ENCODE results near the gene PSPC1.
"Not testable (repeated sequence)": the region's sequence is repeated elsewhere in the genome, so short reads cannot be mapped to it uniquely, and the experiment has no call there.

Gene PSPC1, protein sequence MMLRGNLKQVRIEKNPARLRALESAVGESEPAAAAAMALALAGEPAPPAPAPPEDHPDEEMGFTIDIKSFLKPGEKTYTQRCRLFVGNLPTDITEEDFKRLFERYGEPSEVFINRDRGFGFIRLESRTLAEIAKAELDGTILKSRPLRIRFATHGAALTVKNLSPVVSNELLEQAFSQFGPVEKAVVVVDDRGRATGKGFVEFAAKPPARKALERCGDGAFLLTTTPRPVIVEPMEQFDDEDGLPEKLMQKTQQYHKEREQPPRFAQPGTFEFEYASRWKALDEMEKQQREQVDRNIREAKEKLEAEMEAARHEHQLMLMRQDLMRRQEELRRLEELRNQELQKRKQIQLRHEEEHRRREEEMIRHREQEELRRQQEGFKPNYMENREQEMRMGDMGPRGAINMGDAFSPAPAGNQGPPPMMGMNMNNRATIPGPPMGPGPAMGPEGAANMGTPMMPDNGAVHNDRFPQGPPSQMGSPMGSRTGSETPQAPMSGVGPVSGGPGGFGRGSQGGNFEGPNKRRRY

DNA sequence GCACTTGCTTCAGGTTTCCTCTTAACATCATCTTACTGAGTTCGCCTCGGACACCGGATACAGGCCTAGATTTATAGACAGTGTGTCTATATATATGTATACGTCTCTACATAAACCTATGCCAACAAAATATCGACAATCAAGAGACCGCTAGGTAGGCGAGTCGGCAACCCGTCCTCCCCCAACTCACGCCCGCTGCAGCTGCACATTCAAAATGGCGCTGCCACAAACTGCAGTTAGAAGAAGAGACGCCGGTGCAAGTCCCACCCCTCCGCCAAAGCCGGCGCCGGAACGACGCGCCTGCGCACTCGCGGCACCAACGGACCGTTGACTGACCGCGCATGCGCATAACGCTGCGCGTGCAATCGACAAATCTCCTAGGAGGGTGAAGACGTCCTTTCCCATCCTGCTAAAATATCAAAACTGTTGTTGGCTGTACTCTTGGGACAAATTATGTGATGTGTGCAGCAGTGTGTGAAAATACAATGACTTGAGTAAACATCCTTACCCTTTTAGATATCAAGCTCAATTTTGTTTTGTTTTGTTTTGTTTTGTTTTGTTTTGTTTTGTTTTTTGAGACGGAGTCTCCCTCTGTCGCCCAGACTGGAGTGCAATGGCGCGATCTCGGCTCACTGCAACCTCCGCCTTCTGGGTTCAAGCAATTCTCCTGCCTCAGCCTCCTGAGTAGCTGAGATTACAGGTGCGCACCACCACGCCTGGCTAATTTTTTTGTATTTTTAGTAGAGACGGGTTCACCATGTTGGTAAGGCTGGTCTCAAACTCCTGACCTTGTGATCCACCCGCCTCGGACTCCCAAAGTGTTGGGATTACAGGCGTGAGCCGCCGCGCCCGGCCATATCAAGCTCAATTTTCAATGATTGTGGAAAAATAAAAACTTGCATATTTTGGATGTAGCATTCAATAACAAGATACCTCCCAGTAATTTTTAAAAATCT lies at the start of gene PSPC1:
Gene PSPC1, minus strand, starts transcription at position 219 of the 956 bp plus-strand sequence. Its CDS starts 188 bp downstream, at position 31.
- DNase-seq, result peak; percentile 99

DNA sequence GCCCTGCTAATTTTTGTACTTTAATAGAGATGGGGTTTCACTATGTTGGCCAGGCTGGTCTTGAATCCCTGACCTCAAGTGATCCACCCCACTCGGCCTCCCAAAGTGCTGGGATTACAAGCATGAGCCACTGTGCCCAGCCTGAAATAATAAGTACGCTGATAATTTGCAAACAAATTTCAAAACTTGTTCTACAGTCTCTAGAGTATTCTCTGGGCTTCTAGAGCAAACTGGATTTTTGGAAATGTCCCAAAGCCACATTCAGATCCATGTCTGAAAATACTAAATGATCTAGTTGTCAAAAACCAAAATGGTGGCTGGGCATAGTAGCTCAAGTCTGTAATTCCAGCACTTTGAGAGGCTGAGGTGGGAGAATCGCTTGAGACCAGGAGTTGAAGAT lies 39.9 kb upstream of the PSPC1 start:
- DNase-seq, result no peak

DNA sequence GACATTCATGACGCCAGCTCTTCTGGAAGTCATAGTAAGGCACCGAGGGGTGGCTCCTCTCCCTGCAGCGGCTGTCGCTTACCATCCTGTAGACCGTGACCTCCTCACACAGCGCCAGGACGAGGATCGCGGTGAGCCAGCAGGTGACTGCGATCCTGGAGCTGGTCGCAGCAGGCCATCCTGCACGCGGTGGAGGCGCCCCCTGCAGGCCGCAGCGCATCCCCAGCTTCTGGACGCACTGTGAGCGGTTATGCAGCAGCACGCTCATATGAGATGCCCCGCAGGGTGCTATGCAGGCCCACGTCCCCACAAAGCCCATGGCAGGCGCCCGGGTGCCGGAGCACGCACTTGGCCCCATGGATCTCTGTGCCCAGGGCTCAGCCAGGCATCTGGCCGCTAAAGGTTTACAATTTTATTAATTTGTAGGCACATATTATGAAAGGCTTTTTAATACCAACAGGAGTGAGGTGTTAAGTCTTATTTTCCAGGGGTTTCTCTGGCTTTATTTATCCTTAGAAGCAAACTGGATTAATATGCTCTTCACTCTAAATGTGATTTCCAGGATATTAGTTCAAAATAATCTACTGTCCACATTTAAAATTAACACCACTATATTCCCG lies 35.6 kb upstream of the PSPC1 start:
- DNase-seq, result peak; percentile 38

DNA sequence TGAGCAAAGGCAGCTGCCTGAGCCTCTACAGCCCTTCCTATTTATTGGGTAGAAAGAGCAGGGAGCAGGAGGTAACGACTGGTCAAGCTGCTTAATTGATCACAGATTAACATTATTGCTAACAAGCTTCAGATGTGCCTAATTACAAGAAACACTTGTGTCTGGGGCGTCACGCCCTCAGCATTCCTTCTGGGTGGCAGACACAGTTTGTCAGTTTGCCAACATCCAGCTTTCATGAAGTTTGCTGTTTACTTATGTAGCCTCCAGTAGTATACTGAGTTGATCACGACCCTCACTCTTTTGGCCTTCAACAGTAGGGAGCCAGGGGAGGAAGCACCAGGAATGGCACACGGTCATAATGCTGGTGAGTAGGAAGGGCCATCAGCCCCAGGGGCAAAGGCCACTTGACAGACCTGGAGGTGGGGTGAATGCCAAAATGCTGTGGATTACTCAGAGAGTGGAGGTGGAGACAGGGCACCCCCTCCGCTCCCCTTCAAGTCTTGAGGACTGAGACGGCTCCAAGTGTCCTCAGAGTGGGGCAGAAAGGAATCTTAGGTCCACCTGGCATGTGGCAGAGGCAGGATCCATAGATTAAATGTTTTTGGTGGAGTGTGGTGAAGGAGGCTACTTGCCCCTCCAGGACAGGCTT lies 34.9 kb upstream of the PSPC1 start:
- no peak for DNase-seq

DNA sequence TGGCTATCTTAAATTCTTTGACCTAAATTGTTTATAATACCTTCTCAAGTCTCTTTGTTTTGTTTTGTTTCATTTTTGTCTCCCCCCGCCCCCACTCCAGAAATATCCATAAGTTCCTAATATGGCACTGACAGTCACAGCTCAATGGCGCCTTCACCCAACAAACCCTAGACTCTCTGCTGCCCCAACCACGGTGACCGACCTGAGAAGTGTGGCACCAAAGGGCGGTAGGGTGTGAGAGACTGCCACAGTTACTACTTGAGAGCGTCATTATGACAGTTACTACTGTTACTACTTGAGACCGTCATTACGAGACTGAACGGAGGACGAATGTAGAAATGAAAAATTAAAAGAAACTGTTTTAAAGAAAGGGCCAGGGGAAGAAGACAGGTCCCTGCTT lies 34.4 kb upstream of the PSPC1 start:
- DNase-seq, result no peak

DNA sequence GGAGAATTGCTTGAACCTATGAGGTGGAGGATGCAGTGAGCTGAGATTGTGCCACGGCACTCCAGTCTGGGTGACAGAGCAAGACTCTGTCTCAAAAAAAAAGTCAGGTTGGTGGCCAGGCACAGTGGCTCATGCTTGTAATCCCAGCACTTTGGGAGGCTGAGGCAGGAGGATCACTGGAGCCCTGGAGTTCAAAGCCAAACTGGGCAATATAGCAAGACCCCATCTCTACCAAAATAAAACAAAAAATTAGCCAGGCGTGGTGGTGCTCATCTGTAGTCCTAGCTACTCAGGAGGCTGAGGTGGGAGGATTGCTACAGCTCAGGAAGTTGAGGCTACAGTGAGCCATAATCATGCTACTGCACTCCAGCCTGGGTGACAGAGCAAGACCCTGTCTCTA lies 33.1 kb upstream of the PSPC1 start:
- not testable (repeated sequence) for DNase-seq

DNA sequence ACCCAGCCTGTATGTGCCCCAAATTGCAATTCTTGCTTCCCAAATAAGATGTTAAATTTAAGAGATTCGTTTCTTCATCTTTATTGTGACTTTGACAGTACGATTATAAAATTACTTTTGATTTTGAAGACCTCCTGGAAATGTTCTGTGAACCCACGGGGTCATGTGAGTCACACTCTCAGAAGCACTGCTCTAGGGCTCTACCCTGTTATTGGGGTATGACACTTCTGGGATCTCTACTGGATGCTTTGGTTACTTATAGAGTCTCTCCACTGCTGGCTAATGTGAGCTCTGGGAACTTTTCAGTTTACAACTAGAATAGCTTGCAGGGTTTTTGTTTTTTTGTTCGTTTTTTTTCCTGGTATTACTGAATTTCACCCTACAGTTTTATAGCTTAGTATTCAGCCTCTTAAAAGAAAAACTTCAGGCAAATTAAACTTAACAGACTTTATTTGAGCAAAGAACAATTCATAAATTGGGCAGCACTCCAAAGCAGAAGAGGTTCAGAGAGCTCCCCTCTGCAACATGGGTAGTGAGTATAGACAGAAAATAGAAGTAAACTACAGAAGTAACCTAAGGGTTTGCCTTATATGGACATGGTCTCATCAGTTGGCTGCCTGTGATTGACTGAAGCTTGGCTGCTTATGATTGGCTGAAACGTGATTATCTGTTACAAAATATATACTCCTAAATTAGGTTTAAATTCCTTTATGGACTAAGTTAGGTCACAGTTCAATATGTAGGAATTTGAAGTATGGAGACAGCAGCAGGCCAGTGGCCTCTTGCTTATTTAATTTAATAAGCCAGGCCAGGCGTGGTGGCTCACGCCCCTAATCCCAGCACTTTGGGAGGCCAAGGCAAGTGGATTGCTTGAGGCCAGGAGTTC lies 28.5 kb upstream of the PSPC1 start:
- no peak for DNase-seq

DNA sequence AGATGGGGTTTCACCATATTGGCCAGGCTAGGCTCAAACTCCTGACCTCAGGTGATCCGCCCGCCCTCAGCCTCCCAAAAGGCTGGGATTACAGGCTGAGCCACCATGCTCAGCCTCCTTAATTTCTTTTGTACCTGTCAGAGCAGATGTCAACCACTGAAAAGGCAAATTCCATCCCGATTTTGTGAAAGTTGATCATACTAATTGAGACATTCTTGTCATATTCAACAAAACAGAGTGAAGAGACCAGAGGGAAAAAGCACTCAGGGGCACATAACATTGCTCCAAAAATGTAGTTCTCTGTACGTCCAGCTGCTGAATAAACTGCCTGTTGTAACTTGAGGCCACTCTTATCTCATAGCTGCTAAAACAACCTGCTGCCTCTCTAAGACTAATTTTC lies 27.4 kb upstream of the PSPC1 start:
- no peak for DNase-seq

DNA sequence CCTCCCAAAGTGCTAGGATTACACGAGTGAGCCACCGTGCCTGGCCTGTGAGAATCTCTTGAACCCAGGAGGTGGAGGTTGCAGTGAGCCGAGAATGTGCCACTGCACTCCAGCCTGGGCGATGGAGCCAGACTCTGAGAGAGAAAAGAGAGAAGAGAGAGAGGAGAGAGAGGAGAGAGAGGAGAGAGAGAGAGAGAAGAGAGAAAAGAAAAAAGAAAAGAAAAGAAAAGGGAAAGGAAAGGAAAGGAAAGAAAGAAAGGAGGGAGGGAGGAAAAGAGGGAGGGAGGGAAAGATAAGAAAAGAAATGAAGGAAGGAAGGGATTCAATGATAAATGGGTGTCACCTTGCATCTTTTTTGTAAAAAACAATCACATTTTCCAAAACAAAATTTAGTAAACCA lies 23.0 kb upstream of the PSPC1 start:
- DNase-seq, result no peak

DNA sequence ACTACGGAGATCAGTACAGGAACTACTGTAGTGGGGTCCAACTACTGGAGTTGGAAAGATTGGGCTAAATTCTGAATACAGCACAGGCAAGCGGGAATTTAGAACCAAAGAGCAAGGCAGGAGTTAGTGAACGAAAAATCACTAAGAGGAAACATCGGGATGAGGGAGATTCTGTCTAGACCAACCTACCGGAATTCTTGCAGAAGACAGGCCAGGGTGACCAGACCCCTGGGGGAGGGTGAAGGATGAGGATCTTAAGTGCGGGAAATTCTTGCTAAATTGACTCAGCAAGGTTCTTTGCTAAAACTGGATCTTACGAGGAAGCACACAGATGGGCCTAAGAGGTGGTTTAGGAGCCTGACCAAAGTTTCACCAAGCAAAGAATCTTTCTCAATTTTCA lies 13.2 kb upstream of the PSPC1 start:
- no peak for DNase-seq

DNA sequence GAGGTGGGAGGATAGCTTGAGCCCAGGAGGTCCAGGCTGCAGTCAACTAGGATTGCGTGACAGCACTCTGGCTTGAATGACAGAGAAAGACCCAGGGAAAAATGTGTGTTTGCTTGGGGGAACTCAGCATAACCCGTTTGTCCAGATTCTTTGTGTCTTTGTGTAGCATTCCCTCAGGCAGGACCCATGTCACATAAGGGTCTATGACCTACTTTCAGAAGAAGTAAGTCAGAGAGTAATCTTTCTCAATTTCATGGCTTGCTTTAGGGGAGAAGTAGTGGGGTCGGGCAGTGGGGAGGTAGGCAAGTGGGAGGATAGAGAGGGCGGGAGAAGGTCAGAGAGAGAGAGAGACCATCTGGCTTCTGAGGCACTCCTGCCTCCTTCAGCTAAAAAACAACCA lies 11.9 kb upstream of the PSPC1 start:
- no peak for DNase-seq

DNA sequence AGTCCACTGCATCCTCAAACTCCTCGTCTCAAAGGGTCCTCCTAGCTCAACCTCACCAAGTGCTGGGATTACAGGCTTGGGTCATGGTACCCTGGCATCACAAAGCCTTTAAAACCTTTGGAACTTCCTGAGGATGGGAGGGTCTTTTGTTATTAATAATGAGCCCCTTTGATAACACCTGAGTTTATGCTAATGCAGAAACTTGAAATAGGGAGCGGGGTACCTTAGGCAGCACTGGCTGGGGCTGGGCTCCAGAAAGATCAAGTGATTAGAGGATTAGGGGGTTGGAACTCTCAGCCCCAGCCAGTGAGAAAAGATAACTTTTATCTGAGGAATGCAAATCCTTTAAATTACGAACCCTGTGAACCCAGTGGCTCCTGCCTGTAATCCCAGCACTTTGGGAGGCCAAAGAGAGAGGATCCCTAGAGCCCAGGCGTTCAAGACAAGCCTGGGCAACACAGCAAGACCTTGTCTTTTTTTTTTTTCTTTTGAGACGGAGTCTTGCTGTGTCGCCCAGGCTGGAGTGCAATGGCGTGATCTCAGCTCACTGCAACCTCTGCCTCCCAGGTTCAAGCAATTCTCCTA lies 9.3 kb upstream of the PSPC1 start:
- DNase-seq, result peak; percentile 72

DNA sequence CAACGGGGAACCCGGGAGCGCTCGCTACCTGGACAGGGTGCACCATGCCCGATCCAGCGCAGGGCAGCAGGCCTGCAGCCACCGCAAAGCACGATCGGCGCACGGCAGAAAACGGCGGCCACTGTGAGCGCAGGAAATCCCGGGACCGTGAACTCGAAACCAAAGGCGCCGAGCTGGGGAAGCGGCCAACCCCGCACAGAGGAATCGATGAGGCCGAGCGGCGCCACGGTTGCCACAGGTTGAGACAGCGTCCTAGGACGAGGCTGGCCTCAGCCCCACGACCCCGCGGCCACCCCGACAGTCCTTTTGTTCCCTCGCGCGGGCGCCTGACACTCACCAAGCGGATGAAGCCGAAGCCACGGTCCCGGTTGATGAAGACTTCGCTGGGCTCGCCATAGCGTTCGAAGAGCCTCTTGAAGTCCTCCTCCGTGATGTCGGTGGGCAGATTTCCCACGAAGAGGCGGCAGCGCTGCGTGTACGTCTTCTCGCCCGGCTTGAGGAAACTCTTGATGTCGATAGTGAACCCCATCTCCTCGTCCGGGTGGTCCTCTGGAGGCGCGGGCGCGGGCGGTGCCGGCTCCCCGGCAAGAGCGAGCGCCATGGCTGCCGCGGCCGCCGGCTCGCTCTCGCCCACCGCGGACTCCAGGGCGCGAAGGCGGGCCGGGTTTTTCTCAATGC lies 557 bp downstream of the PSPC1 start:
- peak; percentile 58 for DNase-seq

DNA sequence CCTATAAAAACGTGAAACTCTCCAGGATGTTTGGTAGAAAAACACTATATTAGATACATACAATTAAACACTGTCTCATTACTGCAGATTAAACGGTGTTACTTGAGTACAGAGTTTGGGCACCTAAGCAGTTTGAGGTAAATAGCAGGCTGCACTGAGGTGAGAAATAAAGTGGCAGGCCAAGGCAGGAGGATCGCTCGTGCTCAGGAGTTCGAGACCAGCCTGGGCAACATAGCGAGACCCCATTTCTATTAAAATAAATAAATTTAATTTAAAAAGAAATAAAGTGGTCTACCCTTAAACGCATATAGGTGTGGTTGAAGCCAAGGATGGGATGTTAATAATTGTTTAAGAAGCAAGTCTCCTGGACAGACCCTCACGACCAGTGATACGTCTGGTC lies 1.2 kb downstream of the PSPC1 start:
- DNase-seq, result peak; percentile 65

DNA sequence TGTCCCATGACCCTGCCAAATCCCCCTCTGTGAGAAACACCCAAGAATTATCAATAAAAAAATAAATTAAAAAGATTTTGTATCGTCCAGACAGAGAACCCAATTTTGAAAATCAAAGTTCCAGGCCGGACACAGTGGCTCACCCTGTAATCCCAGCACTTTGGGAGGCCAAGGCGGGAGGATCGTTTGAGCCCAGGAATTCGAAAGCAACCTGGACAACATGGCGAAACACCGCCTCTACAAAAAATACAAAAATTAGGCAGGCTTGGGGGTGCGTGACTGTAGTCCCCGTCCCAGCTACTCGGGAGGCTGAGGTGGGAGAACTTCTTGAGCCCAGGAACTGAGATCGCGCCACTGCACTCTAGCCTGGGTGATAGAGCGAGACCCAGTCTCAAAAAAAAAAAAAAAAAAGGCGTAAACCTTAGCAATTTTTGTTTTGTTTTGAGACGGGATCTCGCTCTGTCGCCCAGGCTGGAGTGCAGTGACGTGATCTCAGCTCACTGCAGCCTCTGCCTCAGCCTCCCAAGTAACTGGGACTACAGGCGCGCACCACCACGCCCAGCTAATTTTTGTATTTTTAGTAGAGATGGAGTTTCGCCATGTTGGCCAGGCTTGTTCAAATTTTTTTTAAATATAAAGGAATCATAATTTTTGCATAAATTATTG lies 1.9 kb downstream of the PSPC1 start:
- peak; percentile 51 for DNase-seq

DNA sequence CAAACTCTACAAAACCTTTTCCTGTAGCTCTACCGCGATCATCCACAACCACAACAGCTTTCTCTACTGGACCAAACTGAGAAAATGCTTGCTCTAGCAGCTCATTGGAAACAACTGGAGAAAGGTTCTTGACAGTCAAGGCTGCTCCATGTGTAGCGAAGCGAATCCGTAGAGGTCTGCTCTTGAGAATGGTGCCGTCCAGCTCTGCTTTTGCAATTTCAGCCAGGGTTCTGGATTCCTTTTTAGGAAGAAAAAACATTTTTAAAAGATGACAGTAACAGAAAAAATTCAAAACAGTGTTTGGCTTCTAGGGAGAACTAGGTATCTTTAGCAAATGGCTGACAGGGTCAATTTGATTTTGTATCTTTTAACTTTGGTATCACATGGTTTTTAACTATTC lies 10.4 kb downstream of the PSPC1 start:
- DNase-seq, result no peak

DNA sequence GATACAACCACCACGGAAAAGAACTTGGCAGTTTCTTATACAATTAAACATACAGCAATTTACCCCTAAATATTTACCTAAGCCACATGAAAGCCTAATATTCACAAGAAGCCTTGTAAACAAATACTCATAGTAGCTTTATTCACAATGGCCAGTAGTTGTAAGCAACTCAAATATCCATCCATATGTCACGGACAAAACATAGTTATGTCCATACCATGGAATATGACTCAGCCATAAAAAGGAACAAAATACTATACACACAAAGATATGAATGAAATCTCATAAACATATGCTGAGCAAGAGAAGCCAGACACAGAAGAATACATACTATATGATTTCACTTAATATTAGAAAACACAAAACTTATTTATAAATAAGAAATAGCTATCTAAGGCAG lies 12.9 kb downstream of the PSPC1 start:
- no peak for DNase-seq

DNA sequence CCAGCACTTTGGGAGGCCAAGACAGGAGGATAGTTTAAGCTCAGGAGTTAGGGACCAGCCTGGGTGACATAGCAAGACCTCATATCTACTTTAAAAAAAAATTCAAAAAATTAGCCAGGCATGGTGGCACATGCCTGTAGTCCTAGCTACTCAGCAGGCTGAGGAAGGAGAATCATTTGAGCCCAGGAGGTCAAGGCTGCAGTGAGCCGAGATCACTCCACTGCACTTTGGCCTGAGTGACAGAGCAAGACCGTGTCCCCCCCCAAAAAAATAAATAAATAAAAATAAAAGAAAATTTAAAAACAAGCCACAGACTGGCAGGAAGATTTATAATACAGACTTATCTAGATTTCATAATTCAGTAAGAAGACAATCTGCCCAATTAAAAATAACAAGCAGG lies 14.8 kb downstream of the PSPC1 start:
- no peak for DNase-seq

DNA sequence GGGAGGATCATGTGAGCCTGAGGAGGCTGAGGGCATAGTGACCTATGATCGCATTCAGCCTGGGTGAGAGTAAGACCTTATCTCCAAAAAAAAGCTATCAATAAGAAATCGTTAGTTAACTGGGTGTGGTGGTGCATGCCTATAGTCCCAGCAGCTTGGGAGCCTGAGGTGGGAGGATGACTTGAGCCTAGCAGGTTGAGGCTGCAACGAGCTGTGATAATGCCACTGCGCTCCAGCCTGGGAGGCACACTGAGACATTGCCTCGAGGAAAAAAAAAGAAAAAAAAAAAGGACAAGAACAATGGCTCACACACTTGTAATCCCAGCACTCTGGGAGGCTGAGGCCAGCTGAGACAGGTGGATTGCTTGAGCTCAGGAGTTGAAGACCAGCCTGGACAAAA lies 16.2 kb downstream of the PSPC1 start:
- DNase-seq, result no peak

DNA sequence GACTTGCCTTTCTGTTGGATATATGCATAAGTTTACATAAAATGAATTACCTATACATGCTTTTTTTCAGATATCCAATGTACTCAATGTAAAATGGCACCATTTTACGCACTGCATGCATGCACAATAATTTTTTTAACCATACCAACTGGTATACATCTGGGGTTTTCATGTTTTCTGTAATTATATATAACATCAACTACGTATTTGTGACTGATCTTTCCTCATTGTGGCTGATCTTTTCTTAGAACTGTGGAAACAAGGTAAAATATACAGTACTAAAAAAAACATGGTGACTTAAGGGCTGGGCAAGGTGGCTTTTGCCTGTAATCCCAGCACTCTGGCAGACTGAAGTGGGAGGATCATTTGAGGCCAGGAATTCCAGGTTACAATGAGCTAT lies 18.5 kb downstream of the PSPC1 start:
- no peak for DNase-seq
